HepG2 (cell line): ENCODE data around the gene CIDEA.

Source experiments
- BHLHE40 ChIP-seq: IDR thresholded peaks from 2 replicates; pipeline ENCODE4 v1.6.1; 2011; ENCODE audit warnings: low read length, improper control_type of control experiment
- CTCF ChIP-seq: sonication (generic); formaldehyde crosslinking; IDR thresholded peaks from 2 replicates; pipeline ENCODE4 v1.5.0; 2020; ENCODE audit warnings: mild to moderate bottlenecking, missing genetic modification reagents, moderate library complexity
- EZH2 ChIP-seq: conservative IDR thresholded peaks from 2 replicates; pipeline ENCODE4 v1.6.1; 2012; ENCODE audit warnings: mild to moderate bottlenecking, low read depth, low read length, moderate library complexity
- MIER2 ChIP-seq: IDR thresholded peaks from 2 replicates; pipeline ENCODE4 v1.6.1; 2016; ENCODE audit warnings: missing biosample characterization, missing genetic modification reagents
- POLR2A ChIP-seq, 2 experiments: IDR thresholded peaks; 2 replicates each; pipeline ENCODE4 v1.6.1; 2011; ENCODE audit warnings: low read depth in 2 of 2, low read length in 2 of 2, mild to moderate bottlenecking in 1 of 2, moderate library complexity in 1 of 2; ENCODE audit not compliant: insufficient read depth in 1 of 2
- POLR2AphosphoS5 ChIP-seq: IDR thresholded peaks from 2 replicates; pipeline ENCODE4 v1.6.1; 2012; ENCODE audit warnings: low read depth, low read length
- SKIL ChIP-seq: sonication (generic); formaldehyde crosslinking; IDR thresholded peaks from 2 replicates; pipeline ENCODE4 v1.8.0; 2022; ENCODE audit warnings: missing genetic modification reagents, mild to moderate bottlenecking, moderate library complexity, borderline replicate concordance
- ZFX ChIP-seq: sonication (generic); formaldehyde crosslinking; IDR thresholded peaks from 2 replicates; pipeline ENCODE4 v1.4.0; 2020; ENCODE audit warnings: mild to moderate bottlenecking, low read depth, missing genetic modification reagents, moderate library complexity
- ZHX1 ChIP-seq: sonication (generic); formaldehyde crosslinking; IDR thresholded peaks from 2 replicates; pipeline ENCODE4 v1.8.1; 2022; ENCODE audit warnings: low read depth, mild to moderate bottlenecking, missing genetic modification reagents
- ZNF274 ChIP-seq: sonication (generic); formaldehyde crosslinking; IDR thresholded peaks from 2 replicates; pipeline ENCODE4 v1.5.1; 2020; ENCODE audit warnings: mild to moderate bottlenecking, missing genetic modification reagents
- TF ChIP-seq, protein P1 (sequence below): sonication (generic); formaldehyde crosslinking; IDR thresholded peaks from 2 replicates; pipeline ENCODE4 v1.8.0; 2022; ENCODE audit warnings: mild to moderate bottlenecking, missing genetic modification reagents, borderline replicate concordance
- TF ChIP-seq, protein P2 (sequence below): sonication (generic); formaldehyde crosslinking; IDR thresholded peaks from 2 replicates; pipeline ENCODE4 v1.4.0; 2020; ENCODE audit warnings: mild to moderate bottlenecking, missing genetic modification reagents, borderline replicate concordance

GRCh38 chr18:12238826-12239225, 15.3 kb upstream of the CIDEA start:
- TF ChIP-seq ZHX1 (no peak), POLR2AphosphoS5 (no peak), CTCF (CRISPR knock-in tag) (no peak), ZNF274 (CRISPR knock-in tag) (no peak), BHLHE40 (no peak), MIER2 (CRISPR knock-in tag) (no peak), EZH2 (no peak), ZFX (CRISPR knock-in tag) (no peak), POLR2A (IDR thresholded peaks at IDR 0.05; ENCODE audit: insufficient read depth in 1 of 2, low read depth in 2 of 2, low read length in 2 of 2) (no peak), SKIL (no peak)
- TF ChIP-seq, protein P1, sequence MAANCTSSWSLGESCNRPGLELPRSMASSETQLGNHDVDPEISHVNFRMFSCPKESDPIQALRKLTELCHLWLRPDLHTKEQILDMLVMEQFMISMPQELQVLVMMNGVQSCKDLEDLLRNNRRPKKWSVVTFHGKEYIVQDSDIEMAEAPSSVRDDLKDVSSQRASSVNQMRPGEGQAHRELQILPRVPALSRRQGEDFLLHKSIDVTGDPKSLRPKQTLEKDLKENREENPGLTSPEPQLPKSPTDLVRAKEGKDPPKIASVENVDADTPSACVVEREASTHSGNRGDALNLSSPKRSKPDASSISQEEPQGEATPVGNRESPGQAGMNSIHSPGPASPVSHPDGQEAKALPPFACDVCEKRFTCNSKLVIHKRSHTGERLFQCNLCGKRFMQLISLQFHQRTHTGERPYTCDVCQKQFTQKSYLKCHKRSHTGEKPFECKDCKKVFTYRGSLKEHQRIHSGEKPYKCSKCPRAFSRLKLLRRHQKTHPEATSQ = no peak
- TF ChIP-seq, protein P2, sequence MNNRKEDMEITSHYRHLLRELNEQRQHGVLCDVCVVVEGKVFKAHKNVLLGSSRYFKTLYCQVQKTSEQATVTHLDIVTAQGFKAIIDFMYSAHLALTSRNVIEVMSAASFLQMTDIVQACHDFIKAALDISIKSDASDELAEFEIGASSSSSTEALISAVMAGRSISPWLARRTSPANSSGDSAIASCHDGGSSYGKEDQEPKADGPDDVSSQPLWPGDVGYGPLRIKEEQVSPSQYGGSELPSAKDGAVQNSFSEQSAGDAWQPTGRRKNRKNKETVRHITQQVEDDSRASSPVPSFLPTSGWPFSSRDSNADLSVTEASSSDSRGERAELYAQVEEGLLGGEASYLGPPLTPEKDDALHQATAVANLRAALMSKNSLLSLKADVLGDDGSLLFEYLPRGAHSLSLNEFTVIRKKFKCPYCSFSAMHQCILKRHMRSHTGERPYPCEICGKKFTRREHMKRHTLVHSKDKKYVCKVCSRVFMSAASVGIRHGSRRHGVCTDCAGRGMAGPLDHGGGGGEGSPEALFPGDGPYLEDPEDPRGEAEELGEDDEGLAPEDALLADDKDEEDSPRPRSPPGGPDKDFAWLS = no peak
